T47D (cell line): ENCODE results near the gene ARHGEF1.

Experiments used
- DNase-seq, 2 experiments: peaks; one replicate each; pipeline versions ENCODE4 v3.0.0 to v3.0.0-alpha.2; 2011 to 2012; ENCODE audit warnings: low read depth in 1 of 2, low spot score in 1 of 2
- JUND ChIP-seq: IDR thresholded peaks from 2 replicates; pipeline ENCODE4 v1.6.1; 2012; ENCODE audit warnings: low read depth
- in situ Hi-C: cut with HindIII; loops from 2 replicates; pipeline ENCODE4 v1.10.0; 2016; ENCODE audit warnings: low sequenced_read_pairs, low pct_unique_long_range_greater_than_20kb

Gene ARHGEF1

DNA sequence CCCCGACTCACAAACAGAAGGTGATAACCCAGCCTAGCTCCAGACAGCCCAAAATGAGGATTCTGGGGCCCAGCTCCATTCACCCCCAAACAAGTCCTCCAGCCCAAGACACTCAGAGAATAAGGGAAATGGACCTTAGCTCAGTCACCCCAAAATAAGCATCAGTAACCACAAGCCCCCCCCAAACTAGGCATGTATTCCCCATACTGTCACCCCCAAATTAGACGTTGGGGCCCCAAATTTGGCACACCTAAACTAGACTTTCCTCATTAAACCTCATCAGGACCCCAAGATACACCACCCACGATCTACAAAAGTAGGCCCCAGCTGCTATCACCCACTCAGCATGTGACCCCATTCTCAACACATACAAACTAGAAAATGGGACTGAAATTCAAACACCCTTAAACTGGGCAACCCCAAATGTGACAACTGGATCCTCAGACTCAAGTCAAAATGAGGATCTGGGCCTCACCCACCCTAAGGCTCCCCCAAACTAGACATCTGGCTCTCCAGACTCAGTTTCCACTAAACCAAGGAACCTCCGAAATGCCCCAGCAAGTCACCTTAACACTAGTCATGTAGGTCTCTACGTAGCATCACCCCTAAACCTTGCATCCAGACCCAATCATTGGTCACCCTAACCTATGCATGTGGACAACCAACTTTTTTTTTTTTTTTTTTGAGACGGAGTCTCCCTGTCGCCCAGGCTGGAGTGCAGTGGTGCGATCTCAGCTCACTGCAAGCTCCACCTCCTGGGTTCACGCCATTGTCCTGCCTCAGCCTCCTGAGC is 58.6 kb downstream of the ARHGEF1 start:
- no peak for DNase-seq
- in situ Hi-C loops, result no loop called here
- no peak for TF ChIP-seq JUND

DNA sequence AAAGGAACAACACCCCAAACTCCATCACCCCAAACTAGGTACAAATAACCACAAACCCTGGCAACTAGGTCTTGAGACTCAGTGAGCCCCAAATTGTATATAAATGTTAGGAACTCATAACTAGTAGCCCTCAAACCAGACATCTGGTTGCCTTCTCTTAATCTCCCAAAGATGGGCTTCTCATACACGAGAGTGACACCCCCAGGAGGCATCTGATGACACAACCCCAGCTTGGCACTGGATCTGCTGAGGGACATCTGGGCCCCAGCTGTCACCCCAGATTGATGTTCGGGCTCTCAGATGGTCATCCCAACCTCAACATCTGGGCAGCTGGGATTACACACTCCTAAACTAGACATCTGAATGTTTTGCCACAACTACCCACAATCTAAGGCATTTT is 61.4 kb downstream of the ARHGEF1 start:
- DNase-seq, result no peak
- TF ChIP-seq JUND, result no peak
- in situ Hi-C loops, result no loop called here

DNA sequence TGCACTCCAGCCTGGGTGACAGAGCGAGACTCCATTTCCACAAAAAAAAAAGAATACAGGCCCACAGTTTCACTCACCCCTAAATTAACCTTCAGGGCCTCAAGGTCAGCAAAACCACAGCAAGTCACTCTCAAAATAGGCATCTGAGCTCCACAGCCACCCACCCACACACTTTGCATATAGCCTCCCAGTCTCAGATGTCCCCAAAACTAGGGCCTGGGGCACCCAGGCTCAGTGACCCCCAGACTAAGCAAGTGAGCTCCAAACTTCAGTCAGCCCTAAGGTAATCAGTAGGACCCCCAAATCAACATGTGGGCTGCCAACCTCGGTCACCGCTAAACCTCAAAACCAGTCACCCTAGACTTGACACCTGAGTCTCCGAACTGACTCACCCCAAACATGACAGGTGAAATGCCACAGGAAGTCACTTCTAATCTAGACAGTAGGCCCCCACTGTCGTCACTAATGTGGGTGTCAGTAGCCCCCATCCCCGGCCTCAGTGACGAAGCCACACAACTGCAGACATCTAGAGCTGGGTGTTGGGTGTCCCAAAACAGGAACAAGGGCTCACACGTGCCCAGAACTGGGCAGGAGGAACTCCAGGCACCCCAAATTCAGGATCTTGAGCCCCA is 62.3 kb downstream of the ARHGEF1 start:
- DNase-seq, result no peak
- in situ Hi-C loops, result no loop called here
- no peak for TF ChIP-seq JUND

DNA sequence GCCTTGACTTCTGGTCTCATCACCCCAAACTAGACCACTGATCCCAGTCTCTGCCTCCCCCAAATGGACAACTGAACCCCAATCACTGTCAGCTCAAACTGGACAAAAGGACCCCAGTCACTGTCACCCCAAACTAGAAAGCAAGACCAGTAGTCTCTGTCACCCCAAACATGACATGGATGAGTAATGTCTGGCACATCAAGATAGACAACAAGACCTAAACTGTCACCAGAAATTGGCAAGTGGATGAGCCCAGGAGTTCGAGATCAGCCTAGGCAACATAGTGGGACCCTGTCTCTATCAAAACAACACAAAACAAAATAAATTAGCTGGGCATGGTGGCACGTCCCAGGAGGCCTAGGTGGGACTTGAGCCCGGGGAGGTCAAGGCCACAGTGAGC is 64.1 kb downstream of the ARHGEF1 start:
- in situ Hi-C loops, result no loop called here
- DNase-seq, result no peak
- no peak for TF ChIP-seq JUND

DNA sequence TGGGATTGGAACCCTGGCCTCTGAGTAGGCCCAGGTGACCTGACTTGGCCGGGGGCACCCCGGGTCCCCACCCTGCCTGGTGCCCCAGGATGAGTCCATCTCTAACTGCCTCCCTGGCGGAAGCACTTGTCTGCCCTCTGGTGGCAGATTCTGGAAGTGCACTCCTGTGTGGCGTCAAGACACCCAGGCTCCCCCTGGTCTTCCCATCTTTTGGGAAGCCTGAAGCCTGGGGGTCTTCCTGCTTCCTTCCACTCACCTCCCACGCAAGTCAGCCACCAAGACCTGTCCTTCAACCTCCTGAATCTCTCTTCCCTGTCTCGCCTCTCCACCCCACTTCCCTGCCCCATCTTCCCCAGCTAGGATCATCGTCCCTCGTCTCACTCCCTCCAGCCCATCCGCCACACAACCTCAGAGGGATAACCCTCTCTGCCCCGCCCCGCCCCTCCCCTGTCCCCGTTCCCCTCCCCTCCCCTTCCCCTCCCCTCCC is 68.7 kb downstream of the ARHGEF1 start:
- no peak for TF ChIP-seq JUND

DNA sequence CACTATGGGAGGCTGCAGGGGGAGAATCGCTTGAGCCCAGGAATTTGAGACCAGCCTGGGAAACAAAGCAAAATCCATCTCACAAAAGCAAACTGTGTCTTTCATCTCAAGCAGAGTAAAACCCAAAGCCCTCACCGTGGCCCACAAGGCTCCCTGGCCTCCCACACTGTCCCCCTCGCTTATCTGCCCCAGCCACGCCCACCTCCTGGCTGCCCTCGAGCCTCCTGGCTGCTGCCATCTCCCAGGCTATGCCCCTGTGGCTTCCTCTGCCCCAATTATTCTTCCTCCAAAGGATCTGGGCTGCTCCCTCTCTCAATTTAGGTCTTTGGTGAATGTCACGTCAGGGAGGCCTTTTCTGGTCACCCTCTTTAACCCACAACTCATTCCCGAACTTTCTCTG is 72.5 kb downstream of the ARHGEF1 start:
- DNase-seq, result no peak
- TF ChIP-seq JUND, result no peak
- in situ Hi-C loops, result no loop called here

More for the DNA sequence above, 68.7 kb downstream of the ARHGEF1 start:
- in situ Hi-C loops, result no loop called here
- peak; percentile 71 to 73 for DNase-seq

DNA sequence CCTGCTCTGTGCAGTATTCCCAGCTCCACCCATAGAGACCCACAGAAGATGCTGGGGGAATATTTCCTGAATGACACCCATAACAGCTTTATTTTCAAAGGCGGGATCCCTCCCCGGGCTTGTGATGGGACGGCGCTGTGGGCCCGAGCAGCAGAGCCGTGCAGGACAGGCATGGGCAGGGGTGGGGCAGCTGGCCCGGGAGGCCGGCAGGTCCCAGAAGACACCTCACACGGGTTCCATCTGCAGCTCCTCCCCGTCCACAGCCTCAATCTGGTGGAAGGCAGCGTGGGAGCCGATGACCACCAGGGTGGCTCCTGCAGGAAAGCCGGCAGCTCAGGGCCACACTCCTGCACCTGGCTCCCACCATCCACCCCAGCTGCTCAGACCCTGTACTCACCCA is 73.6 kb downstream of the ARHGEF1 start:
- TF ChIP-seq JUND, result no peak
- in situ Hi-C loops, result no loop called here

More for the DNA sequence above, 73.6 kb downstream of the ARHGEF1 start:
- no peak for DNase-seq
